Measurements from ENCODE around the gene NAPSA.
"Not testable (repeated sequence)": the region's sequence is repeated elsewhere in the genome, so short reads cannot be mapped to it uniquely, and the experiment has no call there.

DNA sequence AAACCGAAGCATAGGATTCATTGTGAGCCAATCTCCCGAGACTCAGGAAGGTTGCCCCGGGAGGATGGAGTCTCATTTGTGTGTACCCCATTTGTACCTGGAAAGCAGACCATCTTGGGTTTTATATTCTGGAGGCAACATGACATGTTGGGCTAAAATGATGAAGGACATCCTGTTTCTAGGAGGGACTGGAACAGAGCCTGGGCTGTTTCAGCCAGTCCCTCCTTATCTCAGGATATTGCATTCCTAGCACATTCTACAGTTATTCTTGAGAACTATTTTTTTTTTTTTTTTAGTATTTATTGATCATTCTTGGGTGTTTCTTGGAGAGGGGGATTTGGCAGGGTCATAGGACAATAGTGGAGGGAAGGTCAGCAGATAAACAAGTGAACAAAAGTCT, 24.9 kb upstream of the NAPSA start:
- TF ChIP-seq, protein P1, sequence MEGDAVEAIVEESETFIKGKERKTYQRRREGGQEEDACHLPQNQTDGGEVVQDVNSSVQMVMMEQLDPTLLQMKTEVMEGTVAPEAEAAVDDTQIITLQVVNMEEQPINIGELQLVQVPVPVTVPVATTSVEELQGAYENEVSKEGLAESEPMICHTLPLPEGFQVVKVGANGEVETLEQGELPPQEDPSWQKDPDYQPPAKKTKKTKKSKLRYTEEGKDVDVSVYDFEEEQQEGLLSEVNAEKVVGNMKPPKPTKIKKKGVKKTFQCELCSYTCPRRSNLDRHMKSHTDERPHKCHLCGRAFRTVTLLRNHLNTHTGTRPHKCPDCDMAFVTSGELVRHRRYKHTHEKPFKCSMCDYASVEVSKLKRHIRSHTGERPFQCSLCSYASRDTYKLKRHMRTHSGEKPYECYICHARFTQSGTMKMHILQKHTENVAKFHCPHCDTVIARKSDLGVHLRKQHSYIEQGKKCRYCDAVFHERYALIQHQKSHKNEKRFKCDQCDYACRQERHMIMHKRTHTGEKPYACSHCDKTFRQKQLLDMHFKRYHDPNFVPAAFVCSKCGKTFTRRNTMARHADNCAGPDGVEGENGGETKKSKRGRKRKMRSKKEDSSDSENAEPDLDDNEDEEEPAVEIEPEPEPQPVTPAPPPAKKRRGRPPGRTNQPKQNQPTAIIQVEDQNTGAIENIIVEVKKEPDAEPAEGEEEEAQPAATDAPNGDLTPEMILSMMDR (IDR thresholded peaks at IDR 0.05; ENCODE audit: poor library complexity, severe bottlenecking) = not testable (repeated sequence)
- TF ChIP-seq EP300 (conservative IDR thresholded peaks at IDR 0.05; ENCODE audit: poor library complexity, severe bottlenecking); POLR2AphosphoS5 (IDR thresholded peaks at IDR 0.05); EZH2 (IDR thresholded peaks at IDR 0.05; ENCODE audit: borderline replicate concordance, insufficient read depth, low read length, poor library complexity, severe bottlenecking): not testable (repeated sequence)
- TF ChIP-seq, protein P2, sequence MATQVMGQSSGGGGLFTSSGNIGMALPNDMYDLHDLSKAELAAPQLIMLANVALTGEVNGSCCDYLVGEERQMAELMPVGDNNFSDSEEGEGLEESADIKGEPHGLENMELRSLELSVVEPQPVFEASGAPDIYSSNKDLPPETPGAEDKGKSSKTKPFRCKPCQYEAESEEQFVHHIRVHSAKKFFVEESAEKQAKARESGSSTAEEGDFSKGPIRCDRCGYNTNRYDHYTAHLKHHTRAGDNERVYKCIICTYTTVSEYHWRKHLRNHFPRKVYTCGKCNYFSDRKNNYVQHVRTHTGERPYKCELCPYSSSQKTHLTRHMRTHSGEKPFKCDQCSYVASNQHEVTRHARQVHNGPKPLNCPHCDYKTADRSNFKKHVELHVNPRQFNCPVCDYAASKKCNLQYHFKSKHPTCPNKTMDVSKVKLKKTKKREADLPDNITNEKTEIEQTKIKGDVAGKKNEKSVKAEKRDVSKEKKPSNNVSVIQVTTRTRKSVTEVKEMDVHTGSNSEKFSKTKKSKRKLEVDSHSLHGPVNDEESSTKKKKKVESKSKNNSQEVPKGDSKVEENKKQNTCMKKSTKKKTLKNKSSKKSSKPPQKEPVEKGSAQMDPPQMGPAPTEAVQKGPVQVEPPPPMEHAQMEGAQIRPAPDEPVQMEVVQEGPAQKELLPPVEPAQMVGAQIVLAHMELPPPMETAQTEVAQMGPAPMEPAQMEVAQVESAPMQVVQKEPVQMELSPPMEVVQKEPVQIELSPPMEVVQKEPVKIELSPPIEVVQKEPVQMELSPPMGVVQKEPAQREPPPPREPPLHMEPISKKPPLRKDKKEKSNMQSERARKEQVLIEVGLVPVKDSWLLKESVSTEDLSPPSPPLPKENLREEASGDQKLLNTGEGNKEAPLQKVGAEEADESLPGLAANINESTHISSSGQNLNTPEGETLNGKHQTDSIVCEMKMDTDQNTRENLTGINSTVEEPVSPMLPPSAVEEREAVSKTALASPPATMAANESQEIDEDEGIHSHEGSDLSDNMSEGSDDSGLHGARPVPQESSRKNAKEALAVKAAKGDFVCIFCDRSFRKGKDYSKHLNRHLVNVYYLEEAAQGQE (IDR thresholded peaks at IDR 0.05; ENCODE audit: borderline replicate concordance) = not testable (repeated sequence)
